Muscle layer of duodenum (tissue), 2 donors: ENCODE data around the gene PSAT1.

ENCODE experiments used
- H3K27ac ChIP-seq: one replicate; pipeline ENCODE4 v1.7.0; 2013; ENCODE audit warnings: mild to moderate bottlenecking, low read length
- H3K27me3 ChIP-seq: one replicate; pipeline ENCODE4 v1.7.0; 2013; ENCODE audit warnings: low read depth, mild to moderate bottlenecking, control low read depth, low read length
- H3K36me3 ChIP-seq, 2 donors: one replicate each; pipeline ENCODE4 v1.7.0; 2013; ENCODE audit warnings: low read length in 2 of 2, control low read depth in 1 of 2, mild to moderate bottlenecking in 1 of 2; ENCODE audit not compliant: insufficient read depth in 2 of 2, control insufficient read depth in 1 of 2
- H3K4me1 ChIP-seq, 2 donors: one replicate each; pipeline ENCODE4 v1.7.0; 2013; ENCODE audit warnings: low read length in 2 of 2, mild to moderate bottlenecking in 2 of 2, control low read depth in 1 of 2, moderate library complexity in 1 of 2; ENCODE audit not compliant: insufficient read depth in 2 of 2, control insufficient read depth in 1 of 2
- H3K4me3 ChIP-seq, 2 donors: one replicate each; pipeline ENCODE4 v1.7.0; 2013; ENCODE audit warnings: low read length in 2 of 2, low read depth in 1 of 2, mild to moderate bottlenecking in 1 of 2
- H3K9me3 ChIP-seq, 2 donors: one replicate each; pipeline ENCODE4 v1.7.0; 2013; ENCODE audit warnings: low read length in 2 of 2, control low read depth in 1 of 2, mild to moderate bottlenecking in 1 of 2; ENCODE audit not compliant: control insufficient read depth in 1 of 2
- donor health status: healthy.

Gene PSAT1

DNA sequence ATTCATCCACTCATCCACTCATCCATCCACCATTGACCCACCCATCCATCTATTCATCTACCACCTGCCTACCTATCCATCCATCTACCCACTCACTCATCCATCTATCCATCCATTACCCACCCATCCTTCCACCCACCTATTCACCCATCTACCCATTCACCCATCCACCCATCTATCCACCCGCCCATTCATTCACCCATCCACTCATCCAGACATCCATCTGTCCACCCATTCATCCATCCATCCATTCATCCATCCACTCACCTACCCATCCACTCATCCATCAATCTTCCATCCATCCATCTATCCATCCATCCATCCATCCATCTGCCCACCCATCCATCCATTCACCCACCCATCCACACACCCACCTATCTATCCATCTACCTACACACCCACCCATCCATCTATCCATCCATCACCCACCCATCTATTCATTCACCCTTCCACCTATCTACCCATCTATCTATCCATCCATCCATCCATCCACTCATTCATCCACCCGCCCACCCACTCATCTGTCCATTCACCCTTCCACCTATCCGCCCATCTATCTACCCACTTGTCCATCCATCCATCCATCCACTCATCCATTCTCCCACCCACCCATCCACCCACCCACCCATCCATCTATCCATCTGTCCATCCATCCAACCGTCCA lies 23.2 kb downstream of the PSAT1 start:
- Histone ChIP-seq H3K4me1 (peaks cover 0 to 3% of the 10 kb centered on the region in 2 donors), H3K27me3 (no peaks in the 10 kb centered on the region), H3K36me3 (peaks cover 0 to 20% of the 10 kb centered on the region in 2 donors), H3K4me3 (no peak overlapping the region), H3K27ac (no peak overlapping the region), H3K9me3 (no peaks in the 10 kb centered on the region)

DNA sequence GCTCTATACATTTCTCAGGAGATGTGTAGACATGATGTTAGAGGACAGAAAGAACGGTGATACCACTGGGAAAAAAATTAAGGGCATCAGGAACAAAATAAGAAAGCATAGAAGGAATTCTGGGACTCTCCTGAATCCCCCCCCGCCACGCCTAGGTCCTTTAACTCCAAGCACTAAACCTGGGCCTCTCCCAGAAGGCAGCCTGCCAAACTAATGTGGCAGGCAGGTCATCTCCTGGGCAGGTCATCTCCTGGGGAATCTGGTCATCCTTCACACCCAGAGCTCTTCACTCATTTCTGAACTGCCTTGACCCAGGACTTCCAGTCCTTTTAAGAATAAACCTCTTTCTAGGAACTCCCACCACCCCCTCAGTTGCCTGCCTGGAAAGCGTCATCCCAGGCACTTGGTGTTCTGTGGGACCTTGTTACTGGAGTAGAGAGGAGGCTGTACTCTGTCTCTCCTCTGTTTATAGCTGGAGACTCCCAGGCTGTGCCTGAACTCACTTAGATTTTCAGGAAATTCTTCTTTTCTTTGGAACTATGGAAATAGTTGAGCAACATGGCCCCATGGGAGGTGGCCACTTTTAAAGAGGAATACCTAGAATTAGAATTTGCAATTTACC lies 24.1 kb downstream of the PSAT1 start:
- H3K36me3 ChIP-seq, result peaks cover 0 to 15% of the 10 kb centered on the region in 2 donors
- no peaks in the 10 kb centered on the region for H3K27me3 ChIP-seq
- H3K4me3 ChIP-seq, result no peak overlapping the region

DNA sequence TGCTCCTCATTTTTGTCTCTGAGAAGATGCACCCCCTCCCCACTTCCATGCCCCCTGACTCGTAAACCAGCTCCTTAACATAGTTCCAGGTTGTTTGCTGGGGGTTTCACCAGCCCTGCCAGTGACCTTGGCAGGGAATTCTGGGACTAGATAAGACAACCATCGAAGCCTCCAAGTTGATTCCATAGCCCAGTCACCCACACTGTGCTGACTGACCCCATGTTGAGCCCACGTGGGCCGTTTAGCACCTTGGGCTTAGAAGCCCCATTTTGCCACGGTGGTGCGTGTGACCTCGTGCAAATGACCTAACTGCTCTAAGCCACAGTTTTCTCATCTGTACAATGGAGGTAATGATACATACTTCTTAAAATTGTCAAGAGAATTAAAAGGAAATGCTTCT lies 24.6 kb downstream of the PSAT1 start:
- H3K4me1 ChIP-seq, result peaks cover 0 to 5% of the 10 kb centered on the region in 2 donors
- H3K27ac ChIP-seq, result no peak overlapping the region
- no peaks in the 10 kb centered on the region for H3K27me3 ChIP-seq
- no peaks in the 10 kb centered on the region for H3K9me3 ChIP-seq
- H3K36me3 ChIP-seq, result peaks cover 0 to 14% of the 10 kb centered on the region in 2 donors
- H3K4me3 ChIP-seq, result no peak overlapping the region

More for the DNA sequence above, 24.1 kb downstream of the PSAT1 start:
- H3K4me1 ChIP-seq, result peaks cover 0 to 5% of the 10 kb centered on the region in 2 donors
- H3K9me3 ChIP-seq, result no peaks in the 10 kb centered on the region
- no peak overlapping the region for H3K27ac ChIP-seq

- Histone ChIP-seq H3K36me3 (peaks cover 0 to 10% of the 10 kb centered on the region in 2 donors), H3K27me3 (no peaks in the 10 kb centered on the region), H3K4me1 (peaks cover 0 to 5% of the 10 kb centered on the region in 2 donors), H3K27ac (no peak overlapping the region), H3K4me3 (no peak overlapping the region), H3K9me3 (no peaks in the 10 kb centered on the region)
Observed at GRCh38 chr9:78324068-78324650, 27.2 kb downstream of the PSAT1 start.

- Histone ChIP-seq H3K4me3 (no peak overlapping the region), H3K4me1 (peaks cover 0 to 5% of the 10 kb centered on the region in 2 donors), H3K36me3 (peaks cover 0 to 6% of the 10 kb centered on the region in 2 donors), H3K9me3 (no peaks in the 10 kb centered on the region), H3K27ac (no peak overlapping the region), H3K27me3 (no peaks in the 10 kb centered on the region)
Observed at GRCh38 chr9:78324682-78325081, 27.8 kb downstream of the PSAT1 start.

DNA sequence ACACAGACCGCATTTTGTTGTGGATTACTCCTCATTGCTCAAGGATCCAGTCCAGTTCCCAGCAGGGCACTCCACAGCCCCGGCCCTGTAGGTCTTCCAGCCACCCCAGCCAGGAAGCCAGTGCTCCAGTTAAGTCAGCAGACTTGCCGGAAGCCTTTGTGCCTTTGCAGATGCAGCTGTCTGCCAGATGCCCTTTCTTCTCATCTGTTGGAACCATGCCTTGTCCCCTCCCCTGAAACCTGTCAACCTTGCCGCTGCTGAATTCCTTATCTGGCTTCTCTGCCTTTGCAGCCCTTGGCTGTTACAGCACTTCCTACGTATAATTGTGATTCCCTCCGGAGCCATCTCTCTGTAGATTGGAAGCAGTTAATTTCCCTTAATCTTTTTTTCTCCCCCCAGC lies 28.4 kb downstream of the PSAT1 start:
- peaks cover 0 to 5% of the 10 kb centered on the region in 2 donors for H3K4me1 ChIP-seq
- no peaks in the 10 kb centered on the region for H3K9me3 ChIP-seq
- H3K27me3 ChIP-seq, result no peaks in the 10 kb centered on the region
- H3K36me3 ChIP-seq, result peaks cover 0 to 6% of the 10 kb centered on the region in 2 donors
- peak overlapping the region in 1 of 2 donors; percentile 11 for H3K4me3 ChIP-seq
- H3K27ac ChIP-seq, result no peak overlapping the region

GRCh38 chr9:78325846-78326360 lies 29.0 kb downstream of the PSAT1 start:
- Histone ChIP-seq H3K4me3 (no peak overlapping the region), H3K36me3 (peaks cover 0 to 3% of the 10 kb centered on the region in 2 donors), H3K4me1 (peaks cover 0 to 5% of the 10 kb centered on the region in 2 donors), H3K27ac (no peak overlapping the region), H3K9me3 (no peaks in the 10 kb centered on the region), H3K27me3 (no peaks in the 10 kb centered on the region)

DNA sequence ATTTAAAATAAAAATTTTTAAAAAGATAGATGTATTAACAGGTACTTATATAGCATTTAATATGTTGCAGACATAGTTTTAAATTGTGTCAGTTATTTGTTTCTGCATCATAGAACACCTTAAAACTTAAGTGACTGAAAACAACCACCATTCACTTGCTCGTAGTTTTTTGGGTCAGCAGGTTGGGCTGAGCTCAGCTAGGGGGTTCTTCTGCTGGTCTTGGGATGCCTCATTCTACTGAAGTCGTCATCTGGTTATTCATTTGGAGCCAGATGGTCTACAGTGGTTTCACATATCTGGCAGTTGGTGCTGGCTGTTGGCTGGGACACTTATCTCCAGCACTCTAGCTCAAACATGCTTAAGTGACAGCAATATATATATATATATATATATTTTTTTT lies 29.6 kb downstream of the PSAT1 start:
- H3K27ac ChIP-seq, result no peak overlapping the region
- H3K4me3 ChIP-seq, result no peak overlapping the region
- H3K36me3 ChIP-seq, result no peaks in the 10 kb centered on the region
- H3K27me3 ChIP-seq, result no peaks in the 10 kb centered on the region
- H3K4me1 ChIP-seq, result peaks cover 0 to 5% of the 10 kb centered on the region in 2 donors
- no peaks in the 10 kb centered on the region for H3K9me3 ChIP-seq

- Histone ChIP-seq H3K27ac (no peak overlapping the region), H3K36me3 (no peaks in the 10 kb centered on the region), H3K27me3 (no peaks in the 10 kb centered on the region), H3K9me3 (no peaks in the 10 kb centered on the region), H3K4me1 (no peaks in the 10 kb centered on the region), H3K4me3 (no peak overlapping the region)
Observed at GRCh38 chr9:78332381-78332780, 35.5 kb downstream of the PSAT1 start.

DNA sequence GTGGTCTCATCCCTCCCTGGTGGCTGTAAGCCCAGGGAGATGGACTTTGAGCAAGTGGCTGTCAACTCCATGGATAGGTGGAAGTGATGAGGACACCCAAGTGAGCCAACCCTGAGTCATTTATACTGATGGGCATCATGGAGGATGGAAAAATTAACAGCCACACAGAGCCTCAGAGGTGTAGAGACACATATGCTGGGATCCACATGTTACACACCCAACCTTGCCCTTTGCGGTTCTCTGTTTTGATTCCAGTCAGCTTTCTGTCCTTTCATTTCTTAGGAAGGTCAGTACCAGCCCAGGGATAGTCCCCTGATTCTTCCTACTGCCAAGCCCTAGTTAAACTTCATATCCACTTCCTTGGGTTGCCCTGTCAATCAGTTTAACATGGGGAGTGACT lies 51.9 kb downstream of the PSAT1 start:
- no peak overlapping the region for H3K27ac ChIP-seq
- no peaks in the 10 kb centered on the region for H3K4me1 ChIP-seq
- H3K4me3 ChIP-seq, result no peak overlapping the region
- H3K9me3 ChIP-seq, result no peaks in the 10 kb centered on the region
- H3K27me3 ChIP-seq, result no peaks in the 10 kb centered on the region
- H3K36me3 ChIP-seq, result no peaks in the 10 kb centered on the region

DNA sequence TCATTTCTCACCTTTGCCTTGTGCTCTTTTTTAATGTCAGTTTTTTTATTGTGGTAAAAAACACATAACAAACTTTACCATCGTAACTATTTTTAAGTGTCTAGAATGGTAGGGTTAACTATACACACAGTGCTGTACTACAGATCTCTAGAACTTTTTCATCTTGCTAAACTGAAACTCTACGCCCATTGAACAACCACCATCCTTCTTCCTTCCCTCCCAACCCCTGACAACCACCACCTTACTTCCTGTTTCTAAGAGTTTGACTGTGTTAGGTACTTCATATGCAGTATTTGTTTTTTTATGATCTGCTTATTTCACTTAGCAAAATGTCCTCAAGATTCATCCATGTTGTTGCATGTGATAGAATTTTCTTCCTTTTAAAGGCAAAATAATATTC lies 54.9 kb downstream of the PSAT1 start:
- Histone ChIP-seq H3K27ac (no peak overlapping the region), H3K4me1 (no peaks in the 10 kb centered on the region), H3K4me3 (no peak overlapping the region)

More for the DNA sequence above, 54.9 kb downstream of the PSAT1 start:
- Histone ChIP-seq H3K27me3 (no peaks in the 10 kb centered on the region), H3K36me3 (no peaks in the 10 kb centered on the region), H3K9me3 (no peaks in the 10 kb centered on the region)
